HepG2 (cell line): ENCODE results near the gene GLRX2. TPM values are rescaled to one million over a fixed set of nuclear protein-coding genes. Genes with fewer than 3 reads are reported as not detected.

Experiments
- CCAR2 ChIP-seq: fragments of 200-400 bp; formaldehyde crosslinking; optimal IDR thresholded peaks from 2 replicates; pipeline ENCODE3; 2018; ENCODE audit warnings: low read depth, mild to moderate bottlenecking, low read length, moderate library complexity
- CEBPG ChIP-seq: IDR thresholded peaks from 2 replicates; pipeline ENCODE4 v1.6.1; 2016
- FLYWCH1 ChIP-seq: sonication (generic); formaldehyde crosslinking; IDR thresholded peaks from 2 replicates; pipeline ENCODE4 v1.8.1; 2023; ENCODE audit warnings: mild to moderate bottlenecking, missing genetic modification reagents
- GLI4 ChIP-seq: sonication (generic); formaldehyde crosslinking; IDR thresholded peaks from 2 replicates; pipeline ENCODE4 v1.5.1; 2020; ENCODE audit warnings: missing genetic modification reagents, mild to moderate bottlenecking, moderate library complexity, borderline replicate concordance
- HES4 ChIP-seq: sonication (generic); formaldehyde crosslinking; IDR thresholded peaks from 2 replicates; pipeline ENCODE4 v1.9.0; 2021; ENCODE audit warnings: mild to moderate bottlenecking, missing genetic modification reagents, borderline replicate concordance
- HNF4G ChIP-seq, 2 experiments: sonication (generic) in 1 of 2; formaldehyde crosslinking in 1 of 2; IDR thresholded peaks; 2 replicates each; pipeline versions ENCODE4 v1.4.0 to v1.6.1; 2011 to 2020; ENCODE audit warnings: borderline replicate concordance in 2 of 2, low read depth in 2 of 2, mild to moderate bottlenecking in 2 of 2, low read length in 1 of 2, missing genetic modification reagents in 1 of 2, moderate library complexity in 1 of 2
- KLF6 ChIP-seq: IDR thresholded peaks from 2 replicates; pipeline ENCODE4 v1.8.0; 2016; ENCODE audit warnings: missing biosample characterization, missing genetic modification reagents
- RERE ChIP-seq: IDR thresholded peaks from 2 replicates; pipeline ENCODE4 v1.6.1; 2016; ENCODE audit warnings: low read depth, missing genetic modification reagents, missing compliant biosample characterization
- RFXANK ChIP-seq: IDR thresholded peaks from 2 replicates; pipeline ENCODE4 v1.6.1; 2016
- RXRA ChIP-seq: sonication (generic); formaldehyde crosslinking; IDR thresholded peaks from 2 replicates; pipeline ENCODE4 v1.5.1; 2020; ENCODE audit warnings: missing genetic modification reagents
- SAP130 ChIP-seq: IDR thresholded peaks from 2 replicates; pipeline ENCODE4 v1.6.1; 2016; ENCODE audit warnings: low read depth
- SOX5 ChIP-seq: IDR thresholded peaks from 2 replicates; pipeline ENCODE4 v1.6.1; 2016; ENCODE audit warnings: borderline replicate concordance
- TARDBP ChIP-seq: sonication (generic); formaldehyde crosslinking; IDR thresholded peaks from 2 replicates; pipeline ENCODE4 v1.8.0; 2022; ENCODE audit warnings: mild to moderate bottlenecking, missing genetic modification reagents
- TEF ChIP-seq: sonication (generic); formaldehyde crosslinking; IDR thresholded peaks from 2 replicates; pipeline ENCODE4 v1.5.0; 2020; ENCODE audit warnings: missing genetic modification reagents
- TSC22D2 ChIP-seq: sonication (generic); formaldehyde crosslinking; IDR thresholded peaks from 2 replicates; pipeline ENCODE4 v1.5.1; 2020; ENCODE audit warnings: missing genetic modification reagents, mild to moderate bottlenecking, borderline replicate concordance
- ZNF24 ChIP-seq: fragments of 450-650 bp; IDR thresholded peaks from 2 replicates; pipeline ENCODE4 v1.6.1; 2017; ENCODE audit warnings: antibody characterized with exemption, mild to moderate bottlenecking
- ZNF260 ChIP-seq: sonication (generic); formaldehyde crosslinking; IDR thresholded peaks from 2 replicates; pipeline ENCODE4 v1.4.0; 2020; ENCODE audit warnings: missing genetic modification reagents, low read depth, mild to moderate bottlenecking, borderline replicate concordance
- ZNF331 ChIP-seq: sonication (generic); formaldehyde crosslinking; IDR thresholded peaks from 2 replicates; pipeline ENCODE4 v1.4.0; 2020; ENCODE audit warnings: missing genetic modification reagents
- polyA plus RNA-seq, 8 experiments: library from polyadenylated mRNA; depleted of rRNA in 3 of 8; stranded (reverse) in 7 of 8; unstranded in 1 of 8; fragments of >200 nt; fragmentation: Illumina TruSeq in 4 of 8; extraction: Trizol in 4 of 8; gene quantifications; 2 replicates each; pipeline versions ENCODE4 v1.2.1 to v1.2.3, GENCODE V29; 2011 to 2016; ENCODE audit warnings: low read depth in 4 of 8, missing spikeins in 1 of 8, mixed read lengths in 1 of 8; ENCODE audit not compliant: insufficient read depth in 1 of 8
- total RNA-seq, 5 experiments: library from RNA; depleted of rRNA; stranded (reverse); fragments of >200 nt; fragmentation: Illumina TruSeq; extraction: Trizol; gene quantifications; 2 replicates each; pipeline ENCODE4 v1.2.3, GENCODE V29; 2016; ENCODE audit warnings: low read depth in 1 of 5
- TF ChIP-seq, protein P1 (sequence below): sonication (generic); formaldehyde crosslinking; IDR thresholded peaks from 2 replicates; pipeline ENCODE4 v1.5.0; 2020; ENCODE audit warnings: missing genetic modification reagents
- TF ChIP-seq, protein P2 (sequence below): sonication (generic); formaldehyde crosslinking; IDR thresholded peaks from 2 replicates; pipeline ENCODE4 v1.8.1; 2023; ENCODE audit warnings: mild to moderate bottlenecking, missing genetic modification reagents

GLRX2 gene
- total and polyA plus RNA-seq, 2 of the 13 experiments (the other 11 are each of a cell fraction or from before 2014, with no cell fraction given): 11.9 to 39.0 TPM

- TF ChIP-seq RERE (CRISPR knock-in tag) (no peak), HNF4G (IDR thresholded peaks at IDR 0.05; ENCODE audit: borderline replicate concordance, low read depth, low read length) (no peak), HNF4G (CRISPR knock-in tag; IDR thresholded peaks at IDR 0.05; ENCODE audit: borderline replicate concordance, low read depth) (no peak), KLF6 (CRISPR knock-in tag) (no peak), SOX5 (CRISPR knock-in tag) (no peak), SAP130 (CRISPR knock-in tag) (peak; percentile 36; the same call in 1 of the 2 replicates), ZNF24 (no peak), CCAR2 (no peak), HES4 (0 out of 2 replicates have a peak, but pooled peaks have one; percentile 70), ZNF331 (CRISPR knock-in tag) (no peak), RXRA (CRISPR knock-in tag) (no peak), GLI4 (CRISPR knock-in tag) (no peak), CEBPG (CRISPR knock-in tag) (no peak), RFXANK (no peak), FLYWCH1 (no peak), TARDBP (no peak), TSC22D2 (CRISPR knock-in tag) (no peak), TEF (CRISPR knock-in tag) (no peak), ZNF260 (no peak)
- TF ChIP-seq, protein P1, sequence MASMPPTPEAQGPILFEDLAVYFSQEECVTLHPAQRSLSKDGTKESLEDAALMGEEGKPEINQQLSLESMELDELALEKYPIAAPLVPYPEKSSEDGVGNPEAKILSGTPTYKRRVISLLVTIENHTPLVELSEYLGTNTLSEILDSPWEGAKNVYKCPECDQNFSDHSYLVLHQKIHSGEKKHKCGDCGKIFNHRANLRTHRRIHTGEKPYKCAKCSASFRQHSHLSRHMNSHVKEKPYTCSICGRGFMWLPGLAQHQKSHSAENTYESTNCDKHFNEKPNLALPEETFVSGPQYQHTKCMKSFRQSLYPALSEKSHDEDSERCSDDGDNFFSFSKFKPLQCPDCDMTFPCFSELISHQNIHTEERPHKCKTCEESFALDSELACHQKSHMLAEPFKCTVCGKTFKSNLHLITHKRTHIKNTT: no peak
- TF ChIP-seq, protein P2, sequence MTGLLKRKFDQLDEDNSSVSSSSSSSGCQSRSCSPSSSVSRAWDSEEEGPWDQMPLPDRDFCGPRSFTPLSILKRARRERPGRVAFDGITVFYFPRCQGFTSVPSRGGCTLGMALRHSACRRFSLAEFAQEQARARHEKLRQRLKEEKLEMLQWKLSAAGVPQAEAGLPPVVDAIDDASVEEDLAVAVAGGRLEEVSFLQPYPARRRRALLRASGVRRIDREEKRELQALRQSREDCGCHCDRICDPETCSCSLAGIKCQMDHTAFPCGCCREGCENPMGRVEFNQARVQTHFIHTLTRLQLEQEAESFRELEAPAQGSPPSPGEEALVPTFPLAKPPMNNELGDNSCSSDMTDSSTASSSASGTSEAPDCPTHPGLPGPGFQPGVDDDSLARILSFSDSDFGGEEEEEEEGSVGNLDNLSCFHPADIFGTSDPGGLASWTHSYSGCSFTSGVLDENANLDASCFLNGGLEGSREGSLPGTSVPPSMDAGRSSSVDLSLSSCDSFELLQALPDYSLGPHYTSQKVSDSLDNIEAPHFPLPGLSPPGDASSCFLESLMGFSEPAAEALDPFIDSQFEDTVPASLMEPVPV (CRISPR knock-in tag): no peak
These were observed 46.5 kb downstream of the GLRX2 start (continued) for GRCh38 chr1:193058529-193059281.
